ENCODE data around the gene CTIF. TPM values are rescaled to one million over a fixed set of nuclear protein-coding genes. Genes with fewer than 3 reads are reported as not detected.
A peak's percentile ranks its signal among the peaks of the same experiment; 100 is the strongest.

Gene CTIF
- total RNA-seq, 4 donors from 2014 or later, result 14.1 to 78.2 (median 18.4) TPM

- no peaks in the 10 kb centered on the region for H3K36me3 ChIP-seq
- no peaks in the 10 kb centered on the region for H3K9me3 ChIP-seq
- no peaks in the 10 kb centered on the region for H3K4me1 ChIP-seq
- no peak overlapping the region for H3K27ac ChIP-seq
- no peak for DNase-seq
- WGBS, 2 donors (ENCODE audit: low coverage in 1 of 2), result 84 to 91% methylated on average over 4 to 7 of the region's 7 CpGs
- no peak for TF ChIP-seq EP300 (IDR thresholded peaks at IDR 0.05; ENCODE audit: low read depth)
- no peak for TF ChIP-seq POLR2AphosphoS5 (IDR thresholded peaks at IDR 0.05)
- no peak for TF ChIP-seq CTCF (IDR thresholded peaks at IDR 0.05)
- TF ChIP-seq POLR2A (IDR thresholded peaks at IDR 0.05), result no peak
- H3K4me3 ChIP-seq, result no peak overlapping the region
- intact Hi-C loops (cut with DNase I; ENCODE audit: low total_unique reads) (no loop called here), in situ Hi-C loops (cut with MboI; ENCODE audit: low pct_ligation_motif_present in 1 of 4, low pct_unique_long_range_greater_than_20kb in 1 of 4, low sequenced_read_pairs in 3 of 4) (no loop called here)
- H3K27me3 ChIP-seq, result no peaks in the 10 kb centered on the region
These were observed 16.0 kb downstream of the CTIF start for GRCh38 chr18:48554610-48555400.

DNA sequence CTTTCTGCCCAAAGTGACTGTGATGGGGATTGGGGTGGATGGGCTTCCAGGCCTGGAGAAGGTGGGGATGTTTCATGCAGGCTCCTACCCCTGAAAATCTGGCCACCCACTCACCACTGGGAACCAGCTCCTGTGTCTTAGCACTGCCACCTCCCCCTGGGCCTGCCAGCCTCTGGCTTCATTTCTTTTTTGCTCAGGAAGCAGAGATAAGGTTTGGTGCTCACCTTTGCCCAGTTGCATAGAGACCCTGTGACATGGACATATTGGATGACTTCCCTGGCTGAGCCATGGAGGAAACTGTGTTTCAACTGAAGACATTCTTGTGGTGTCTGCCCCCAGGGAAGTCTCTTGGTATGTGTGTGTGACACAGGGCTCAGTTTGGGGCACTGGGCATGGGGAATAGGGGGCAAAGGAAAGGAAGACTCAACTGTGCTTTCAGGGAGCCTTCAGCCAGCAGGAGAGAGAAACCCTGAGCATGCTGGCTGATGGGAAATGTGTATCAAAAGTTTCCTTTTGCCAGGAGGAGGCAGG lies 16.7 kb downstream of the CTIF start:
- Histone ChIP-seq H3K4me1 (no peaks in the 10 kb centered on the region), H3K4me3 (no peak overlapping the region), H3K36me3 (no peaks in the 10 kb centered on the region), H3K27me3 (no peaks in the 10 kb centered on the region), H3K27ac (no peak overlapping the region), H3K9me3 (no peaks in the 10 kb centered on the region)
- TF ChIP-seq EP300 (IDR thresholded peaks at IDR 0.05; ENCODE audit: low read depth) (no peak), CTCF (IDR thresholded peaks at IDR 0.05) (no peak), POLR2AphosphoS5 (IDR thresholded peaks at IDR 0.05) (no peak), POLR2A (IDR thresholded peaks at IDR 0.05) (no peak)
- no peak for DNase-seq
- in situ Hi-C loops (cut with MboI; ENCODE audit: low pct_ligation_motif_present in 1 of 4, low pct_unique_long_range_greater_than_20kb in 1 of 4, low sequenced_read_pairs in 3 of 4) (no loop called here), intact Hi-C loops (cut with DNase I; ENCODE audit: low total_unique reads) (no loop called here)

DNA sequence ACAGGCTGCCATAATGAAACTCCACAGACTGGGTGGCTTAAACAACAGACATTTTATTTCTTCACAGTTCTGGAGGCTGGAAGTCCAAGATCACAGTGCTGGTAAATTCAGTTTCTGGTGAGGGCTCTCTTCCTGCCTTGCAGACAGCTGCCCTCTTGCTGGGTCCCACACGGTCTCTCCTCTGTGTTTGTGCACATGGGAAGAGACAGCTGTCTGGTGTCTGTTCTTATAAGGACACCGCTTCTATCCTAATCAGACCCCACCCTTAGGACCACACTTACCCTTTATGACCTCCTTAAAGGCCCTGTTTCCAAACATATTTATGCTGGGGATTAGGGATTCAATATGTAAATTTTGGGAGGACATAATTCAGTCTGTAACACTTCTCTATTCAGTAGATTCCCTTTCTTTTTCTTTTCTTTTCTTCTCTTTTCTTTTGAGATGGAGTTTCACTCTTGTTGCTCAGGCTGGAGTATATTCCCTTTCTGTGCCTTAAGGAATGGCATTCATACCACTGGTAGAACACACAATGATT lies 18.9 kb downstream of the CTIF start:
- no peak for DNase-seq
- TF ChIP-seq POLR2AphosphoS5 (IDR thresholded peaks at IDR 0.05) (no peak), CTCF (IDR thresholded peaks at IDR 0.05) (no peak), EP300 (IDR thresholded peaks at IDR 0.05; ENCODE audit: low read depth) (no peak), POLR2A (IDR thresholded peaks at IDR 0.05) (no peak)
- Histone ChIP-seq H3K27ac (peak overlapping the region in 1 of 4 donors; percentile 4), H3K4me3 (no peak overlapping the region), H3K36me3 (no peaks in the 10 kb centered on the region), H3K4me1 (peaks cover 0 to 13% (median 0%) of the 10 kb centered on the region in 4 donors), H3K27me3 (no peaks in the 10 kb centered on the region), H3K9me3 (no peaks in the 10 kb centered on the region)
- WGBS, 2 donors (ENCODE audit: low coverage in 1 of 2), result 84% methylated on average over 2 of the region's 2 CpGs; no CpG with 5 or more reads in 1 of the 2 donors
- in situ Hi-C loops (cut with MboI; ENCODE audit: low pct_ligation_motif_present in 1 of 4, low pct_unique_long_range_greater_than_20kb in 1 of 4, low sequenced_read_pairs in 3 of 4), result no loop called here
- intact Hi-C loops (cut with DNase I; ENCODE audit: low total_unique reads), result no loop called here

GRCh38 chr18:48558248-48558647 lies 19.4 kb downstream of the CTIF start:
- in situ Hi-C loops (cut with MboI; ENCODE audit: low pct_ligation_motif_present in 1 of 4, low pct_unique_long_range_greater_than_20kb in 1 of 4, low sequenced_read_pairs in 3 of 4), result no loop called here
- Histone ChIP-seq H3K27ac (no peak overlapping the region), H3K9me3 (no peaks in the 10 kb centered on the region), H3K4me3 (no peak overlapping the region), H3K4me1 (peaks cover 0 to 17% (median 0%) of the 10 kb centered on the region in 4 donors), H3K36me3 (no peaks in the 10 kb centered on the region), H3K27me3 (no peaks in the 10 kb centered on the region)
- intact Hi-C loops (cut with DNase I; ENCODE audit: low total_unique reads), result no loop called here
- TF ChIP-seq EP300 (IDR thresholded peaks at IDR 0.05; ENCODE audit: low read depth) (no peak), POLR2A (IDR thresholded peaks at IDR 0.05) (no peak), CTCF (IDR thresholded peaks at IDR 0.05) (no peak), POLR2AphosphoS5 (IDR thresholded peaks at IDR 0.05) (no peak)
- no peak for DNase-seq
- 65 to 75% methylated on average over 2 of the region's 2 CpGs for WGBS, 2 donors (ENCODE audit: low coverage in 1 of 2)

All from transverse colon (tissue), 4 donors.